Right lobe of liver (tissue), 4 donors: Measurements from ENCODE around the gene SLC2A3.

Experiments
- CTCF ChIP-seq, 4 donors: fragments of 200-600 bp in 3 of 4; fragments of 450-650 bp in 1 of 4; IDR thresholded peaks; one replicate each; pipeline versions ENCODE4 v1.5.1 to v1.8.0; 2016 to 2022; ENCODE audit warnings: antibody characterized with exemption in 4 of 4, mild to moderate bottlenecking in 2 of 4
- POLR2A ChIP-seq: fragments of 450-650 bp; IDR thresholded peaks from one replicate; pipeline ENCODE4 v1.6.1; 2017; ENCODE audit warnings: antibody characterized with exemption, mild to moderate bottlenecking
- donor health status: DM: no; HTN: no; CAD: no.
- donor health status: DM: no; HTN: no; CAD: no.
- donor health status: DM: no; HTN: yes; CAD: no.

GRCh38 chr12:7934889-7935492 is 996 bp downstream of the SLC2A3 start:
- TF ChIP-seq CTCF (IDR thresholded peaks at IDR 0.05) (no peak), POLR2A (no peak)
